Prostate gland (tissue), 2 donors: ENCODE data around the gene SYCE3. TPM values are rescaled to one million over a fixed set of nuclear protein-coding genes. Genes with fewer than 3 reads are reported as not detected.

Experiments
- DNase-seq: peaks from one replicate; pipeline ENCODE4 v3.0.0-alpha.2; 2019; ENCODE audit warnings: low spot score
- H3K27ac ChIP-seq, 2 donors: fragments of 200-600 bp; sonication (generic); 2 replicates each; pipeline ENCODE4 v1.5.1; 2017 to 2019
- H3K27me3 ChIP-seq: fragments of 200-600 bp; sonication (generic); replicated peaks from 2 replicates; pipeline ENCODE4 v1.5.1; 2019; ENCODE audit not compliant: insufficient read depth
- H3K36me3 ChIP-seq, 2 donors: fragments of 200-600 bp; sonication (generic); 1 replicate in 1 of 2; 2 replicates in 1 of 2; pipeline versions ENCODE4 v1.5.1 to v1.8.1; 2017 to 2019
- H3K4me1 ChIP-seq: fragments of 200-600 bp; sonication (generic); replicated peaks from 2 replicates; pipeline ENCODE4 v1.5.1; 2019
- H3K4me3 ChIP-seq, 2 donors: fragments of 200-600 bp; sonication (generic); 2 replicates each; pipeline ENCODE4 v1.5.1; 2017 to 2019
- H3K9me3 ChIP-seq: fragments of 200-600 bp; sonication (generic); 2 replicates; pipeline ENCODE4 v1.5.1; 2017
- POLR2A ChIP-seq: fragments of 450-650 bp; IDR thresholded peaks from one replicate; pipeline ENCODE4 v1.6.1; 2016; ENCODE audit warnings: antibody characterized with exemption, mild to moderate bottlenecking
- POLR2AphosphoS5 ChIP-seq: sonication (generic); formaldehyde crosslinking; IDR thresholded peaks from one replicate; pipeline ENCODE4 v1.6.1; 2017; ENCODE audit warnings: antibody characterized with exemption
- WGBS: methylation state at CpG from one replicate; pipeline ENCODE4 v1.1.5; 2018; 5-methylcytosine and 5-hydroxymethylcytosine counted together
- intact Hi-C: fragments of 100-400 bp; cut with DNase I; formaldehyde crosslinking; loops from one replicate; pipeline ENCODE4 v1.14.2; 2022
- total RNA-seq, 2 donors: library from RNA; depleted of rRNA; stranded (reverse); fragments of >200 nt; gene quantifications; one replicate each; pipeline ENCODE4 v1.1.0, GENCODE V29; 2016
- TF ChIP-seq, protein P1 (sequence below), 4 experiments: fragments of 200-600 bp in 2 of 4; fragments of 450-650 bp in 2 of 4; sonication (generic) in 2 of 4; IDR thresholded peaks; 1 replicate in 3 of 4; 2 replicates in 1 of 4; pipeline ENCODE4 v1.5.1; 2016 to 2019; ENCODE audit warnings: antibody characterized with exemption in 4 of 4, mild to moderate bottlenecking in 2 of 4, moderate library complexity in 2 of 4

SYCE3 gene
- total RNA-seq, 2 donors from 2014 or later: 10.2 TPM; not detected in 1

DNA sequence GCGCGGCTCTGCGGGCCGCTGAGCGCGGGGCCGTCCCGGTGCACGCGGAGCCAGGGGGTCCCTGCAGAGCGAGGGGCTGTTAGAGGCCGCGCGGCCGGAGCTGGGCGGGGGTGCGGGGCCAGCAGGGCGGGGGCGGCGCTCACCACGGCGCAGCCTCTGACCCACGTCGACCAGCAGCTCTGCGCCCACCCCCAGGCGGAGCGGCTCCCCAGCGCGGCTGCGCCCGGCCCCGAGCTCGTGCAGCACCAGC is 36.9 kb downstream of the SYCE3 start:
- H3K4me1 ChIP-seq: peaks cover 7% of the 10 kb centered on the region
- H3K36me3 ChIP-seq: peaks cover 0 to 5% of the 10 kb centered on the region in 2 donors
- TF ChIP-seq, protein P1, sequence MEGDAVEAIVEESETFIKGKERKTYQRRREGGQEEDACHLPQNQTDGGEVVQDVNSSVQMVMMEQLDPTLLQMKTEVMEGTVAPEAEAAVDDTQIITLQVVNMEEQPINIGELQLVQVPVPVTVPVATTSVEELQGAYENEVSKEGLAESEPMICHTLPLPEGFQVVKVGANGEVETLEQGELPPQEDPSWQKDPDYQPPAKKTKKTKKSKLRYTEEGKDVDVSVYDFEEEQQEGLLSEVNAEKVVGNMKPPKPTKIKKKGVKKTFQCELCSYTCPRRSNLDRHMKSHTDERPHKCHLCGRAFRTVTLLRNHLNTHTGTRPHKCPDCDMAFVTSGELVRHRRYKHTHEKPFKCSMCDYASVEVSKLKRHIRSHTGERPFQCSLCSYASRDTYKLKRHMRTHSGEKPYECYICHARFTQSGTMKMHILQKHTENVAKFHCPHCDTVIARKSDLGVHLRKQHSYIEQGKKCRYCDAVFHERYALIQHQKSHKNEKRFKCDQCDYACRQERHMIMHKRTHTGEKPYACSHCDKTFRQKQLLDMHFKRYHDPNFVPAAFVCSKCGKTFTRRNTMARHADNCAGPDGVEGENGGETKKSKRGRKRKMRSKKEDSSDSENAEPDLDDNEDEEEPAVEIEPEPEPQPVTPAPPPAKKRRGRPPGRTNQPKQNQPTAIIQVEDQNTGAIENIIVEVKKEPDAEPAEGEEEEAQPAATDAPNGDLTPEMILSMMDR (IDR thresholded peaks at IDR 0.05): peak in 1 of 4 experiments; percentile 36
- TF ChIP-seq POLR2AphosphoS5 (no peak), POLR2A (no peak)
- H3K4me3 ChIP-seq: peak overlapping the region; percentile 59 to 82
- peak overlapping the region; percentile 87 to 92 for H3K27ac ChIP-seq
- H3K27me3 ChIP-seq: no peaks in the 10 kb centered on the region
- 0% methylated on average over 11 of the region's 33 CpGs for WGBS
- no peaks in the 10 kb centered on the region for H3K9me3 ChIP-seq
- no peak for DNase-seq
- intact Hi-C loops: no loop called here

DNA sequence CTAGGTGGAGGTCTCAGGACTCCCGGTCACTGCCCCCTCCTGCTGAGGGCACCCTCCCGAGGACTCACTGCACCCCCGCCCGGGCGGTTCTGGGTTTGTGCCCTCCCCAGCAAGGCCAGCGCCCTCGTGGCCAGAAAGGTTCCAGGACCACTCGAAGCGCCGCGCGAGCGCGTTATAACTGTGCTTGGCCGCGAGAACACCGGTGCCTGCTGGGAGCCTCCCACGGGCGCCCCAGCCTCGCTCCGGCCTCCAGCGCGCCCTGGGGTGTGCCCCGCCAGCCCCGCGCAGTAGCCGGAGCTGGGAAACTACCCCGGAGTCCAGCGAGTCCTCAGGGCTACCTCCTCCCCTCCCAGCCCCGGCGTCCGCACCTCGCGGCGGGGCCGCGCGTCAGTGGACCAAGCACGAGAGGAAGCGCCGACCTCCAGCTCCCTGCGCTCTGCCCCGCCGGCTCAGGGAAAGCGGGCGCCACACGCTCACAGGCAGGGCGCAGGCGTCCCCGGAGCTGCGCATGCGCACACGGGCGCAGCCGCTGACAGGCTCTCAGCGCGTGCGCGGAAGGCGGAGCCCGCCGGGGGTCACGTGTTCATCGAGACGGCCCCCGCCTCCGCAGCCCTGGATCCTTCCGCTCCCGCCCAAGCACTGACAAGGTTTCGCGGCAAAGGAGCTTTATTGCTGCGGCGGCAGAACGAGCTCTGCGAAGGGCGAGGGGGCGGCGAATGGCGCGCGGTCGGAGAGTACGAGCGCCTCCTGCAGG is 37.4 kb downstream of the SYCE3 start, which contains the start of gene SCO2:
Gene SCO2 (minus strand): TSS at position 495 of the 754 bp plus-strand sequence. CDS start 1,187 bp downstream, outside the sequence.
- H3K27me3 ChIP-seq: no peaks in the 10 kb centered on the region
- DNase-seq: peak; percentile 97
- intact Hi-C loops: no loop called here
- peaks cover 0 to 5% of the 10 kb centered on the region in 2 donors for H3K36me3 ChIP-seq
- H3K27ac ChIP-seq: peak within 1 kb of the TSS; percentile 87 to 92
- TF ChIP-seq POLR2A: peak; percentile 78
- TF ChIP-seq POLR2AphosphoS5: peak; percentile 96
- TF ChIP-seq, protein P1 (IDR thresholded peaks at IDR 0.05): peak in 2 of 4 experiments; percentile 48 to 78
- peaks cover 7% of the 10 kb centered on the region for H3K4me1 ChIP-seq
- H3K4me3 ChIP-seq: peak within 1 kb of the TSS; percentile 59 to 82
- no peaks in the 10 kb centered on the region for H3K9me3 ChIP-seq
- WGBS: under 1% methylated on average over 59 of the region's 84 CpGs

DNA sequence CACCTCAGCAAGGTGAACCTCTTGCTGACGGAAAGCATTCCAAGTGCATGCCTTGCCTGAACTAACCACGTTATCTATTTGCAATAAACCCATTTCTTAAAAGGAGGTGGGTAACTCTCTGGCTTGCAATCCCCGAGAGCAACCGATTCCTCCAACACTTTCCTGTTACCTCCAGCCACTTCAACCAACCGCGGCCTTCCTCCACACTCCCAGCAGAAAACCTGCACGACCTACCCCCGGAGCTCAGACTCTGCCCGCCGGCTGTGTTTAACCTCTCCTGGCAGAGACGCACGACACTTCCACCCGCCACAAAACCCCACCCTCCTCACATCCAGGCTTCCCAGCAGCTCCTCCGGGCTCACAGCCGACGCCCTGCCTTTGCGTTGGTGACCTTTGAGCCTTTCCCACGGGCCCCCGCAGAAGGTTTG is 38.0 kb downstream of the SYCE3 start:
- H3K4me1 ChIP-seq: peaks cover 7% of the 10 kb centered on the region
- TF ChIP-seq POLR2A: no peak
- no peak for TF ChIP-seq POLR2AphosphoS5
- TF ChIP-seq, protein P1 (IDR thresholded peaks at IDR 0.05): no peak
- no peaks in the 10 kb centered on the region for H3K9me3 ChIP-seq
- no peaks in the 10 kb centered on the region for H3K27me3 ChIP-seq
- 7% methylated on average over 19 of the region's 19 CpGs for WGBS
- peaks cover 0 to 5% of the 10 kb centered on the region in 2 donors for H3K36me3 ChIP-seq
- peak overlapping the region; percentile 87 to 92 for H3K27ac ChIP-seq
- DNase-seq: no peak
- peak overlapping the region; percentile 59 to 82 for H3K4me3 ChIP-seq
- intact Hi-C loops: no loop called here

DNA sequence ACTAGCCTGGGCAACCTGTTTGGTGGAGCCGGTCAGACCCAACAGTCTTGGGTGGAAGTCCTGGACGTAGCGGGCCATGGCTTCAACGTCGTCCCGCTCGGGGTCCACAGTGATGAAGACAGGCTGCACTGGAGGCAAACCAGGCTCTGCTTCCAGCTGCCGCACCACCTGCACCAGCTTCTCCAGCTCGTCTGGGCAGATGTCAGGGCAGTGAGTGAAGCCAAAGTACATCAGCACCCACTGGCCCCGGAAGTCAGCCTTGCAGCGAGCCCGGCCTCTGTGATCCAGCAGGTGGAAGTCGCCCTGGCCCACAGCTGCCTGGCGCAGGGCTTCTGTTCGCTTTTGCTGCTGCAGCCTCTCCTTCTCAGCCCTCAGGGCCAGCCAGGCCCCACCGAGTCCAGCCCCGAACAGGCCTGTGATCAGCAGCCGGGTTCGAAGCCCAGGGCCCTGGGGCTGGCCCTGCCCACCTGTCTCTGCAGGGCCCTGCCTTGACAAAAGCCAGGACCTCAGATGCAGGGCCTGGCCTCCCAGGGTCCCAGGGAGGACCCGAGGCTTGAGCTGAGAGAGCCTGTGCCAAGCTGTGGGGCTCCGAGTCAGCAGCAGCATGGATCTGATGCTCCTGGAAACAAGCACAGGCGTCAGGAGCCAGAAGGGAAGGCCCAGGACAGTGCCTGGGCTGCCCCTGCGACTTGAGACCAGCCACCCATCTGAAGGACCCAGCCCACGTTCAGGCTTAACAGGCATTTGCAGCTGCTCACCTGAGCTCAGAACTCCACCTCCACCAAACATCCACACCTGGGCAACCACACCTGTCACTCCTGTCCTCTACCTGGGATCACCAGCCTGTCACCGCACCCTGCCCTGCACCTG is 38.7 kb downstream of the SYCE3 start:
- Histone ChIP-seq H3K36me3 (peaks cover 0 to 8% of the 10 kb centered on the region in 2 donors), H3K27me3 (no peaks in the 10 kb centered on the region), H3K4me1 (peaks cover 7% of the 10 kb centered on the region), H3K4me3 (peak overlapping the region in 1 of 2 donors; percentile 82), H3K9me3 (no peaks in the 10 kb centered on the region), H3K27ac (no peak overlapping the region)
- 80% methylated on average over 20 of the region's 25 CpGs for whole genome bisulfite sequencing
- TF ChIP-seq, protein P1 (IDR thresholded peaks at IDR 0.05): no peak
- no peak for DNase-seq
- intact Hi-C loops: no loop called here
